ENCODE results near the gene PIAS4.

Gene PIAS4

DNA sequence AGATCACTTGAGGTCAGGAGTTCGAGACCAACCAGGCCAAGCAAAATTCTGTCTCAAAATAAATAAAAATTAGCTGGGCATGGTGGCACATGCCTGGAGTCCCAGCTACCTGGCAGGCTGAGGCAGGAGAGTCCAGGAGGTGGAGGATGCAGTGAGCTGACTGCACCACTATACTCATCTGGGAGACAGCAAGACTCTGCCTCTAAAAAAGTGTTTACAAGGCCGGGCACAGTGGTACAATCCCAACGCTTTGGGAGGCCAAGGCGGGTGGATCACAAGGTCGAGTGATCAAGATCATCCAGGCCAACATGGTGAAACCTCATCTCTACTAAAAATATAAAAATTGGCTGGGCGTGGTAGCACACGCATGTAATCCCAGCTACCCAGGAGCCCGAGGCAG lies 32.4 kb upstream of the PIAS4 start:
- Histone ChIP-seq H3K27me3 (ENCODE audit: insufficient read depth, insufficient read length) (no peaks in the 10 kb centered on the region), H3K4me1 (ENCODE audit: insufficient read depth, insufficient read length) (peaks cover 18% of the 10 kb centered on the region), H3K36me3 (ENCODE audit: insufficient read depth, insufficient read length, low read length) (peaks cover 53% of the 10 kb centered on the region), H3K9me3 (ENCODE audit: insufficient read depth, low read length) (no peaks in the 10 kb centered on the region), H3K4me3 (ENCODE audit: insufficient read length, low read depth) (no peak overlapping the region), H3K9ac (ENCODE audit: insufficient read length, low read depth) (no peak overlapping the region)
- no peak for DNase-seq (ENCODE audit: low read depth, low spot score)
- no peak for TF ChIP-seq YY1 (IDR thresholded peaks at IDR 0.05; ENCODE audit: insufficient read depth, insufficient read length)
- TF ChIP-seq SUZ12 (IDR thresholded peaks at IDR 0.05; ENCODE audit: extremely low read depth, insufficient read depth, insufficient read length) = no peak
- no peak for TF ChIP-seq ZNF274 (IDR thresholded peaks at IDR 0.05; ENCODE audit: low read depth, low read length)

DNA sequence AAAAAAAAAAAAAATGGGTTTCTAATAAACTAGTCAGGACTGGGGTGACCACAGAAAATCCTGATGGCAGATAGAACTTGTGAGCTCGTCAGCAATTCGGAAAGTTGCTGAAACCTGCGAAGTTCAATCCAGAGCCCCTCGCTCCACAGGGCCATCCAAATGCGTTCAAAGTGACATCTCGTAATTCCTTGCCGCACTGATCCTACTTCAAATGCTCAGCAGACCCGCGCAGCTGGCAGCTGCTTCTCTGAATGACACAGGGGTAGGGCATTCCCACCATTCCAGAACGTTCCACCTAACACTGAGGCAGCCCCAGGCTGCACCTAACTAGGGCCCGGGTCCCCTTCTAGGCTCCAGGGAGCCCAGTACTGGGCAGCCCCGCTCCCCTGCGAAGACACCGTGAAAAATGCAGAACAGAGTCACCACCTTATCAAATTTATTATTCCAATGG lies 31.9 kb upstream of the PIAS4 start:
- no peaks in the 10 kb centered on the region for H3K9me3 ChIP-seq (ENCODE audit: insufficient read depth, low read length)
- TF ChIP-seq ZNF274 (IDR thresholded peaks at IDR 0.05; ENCODE audit: low read depth, low read length) = no peak
- TF ChIP-seq YY1 (IDR thresholded peaks at IDR 0.05; ENCODE audit: insufficient read depth, insufficient read length) = no peak
- TF ChIP-seq SUZ12 (IDR thresholded peaks at IDR 0.05; ENCODE audit: extremely low read depth, insufficient read depth, insufficient read length) = no peak
- H3K27me3 ChIP-seq (ENCODE audit: insufficient read depth, insufficient read length) = no peaks in the 10 kb centered on the region
- no peak overlapping the region for H3K9ac ChIP-seq (ENCODE audit: insufficient read length, low read depth)
- peaks cover 21% of the 10 kb centered on the region for H3K4me1 ChIP-seq (ENCODE audit: insufficient read depth, insufficient read length)
- no peak for DNase-seq (ENCODE audit: low read depth, low spot score)
- no peak overlapping the region for H3K4me3 ChIP-seq (ENCODE audit: insufficient read length, low read depth)
- peaks cover 59% of the 10 kb centered on the region for H3K36me3 ChIP-seq (ENCODE audit: insufficient read depth, insufficient read length, low read length)

DNA sequence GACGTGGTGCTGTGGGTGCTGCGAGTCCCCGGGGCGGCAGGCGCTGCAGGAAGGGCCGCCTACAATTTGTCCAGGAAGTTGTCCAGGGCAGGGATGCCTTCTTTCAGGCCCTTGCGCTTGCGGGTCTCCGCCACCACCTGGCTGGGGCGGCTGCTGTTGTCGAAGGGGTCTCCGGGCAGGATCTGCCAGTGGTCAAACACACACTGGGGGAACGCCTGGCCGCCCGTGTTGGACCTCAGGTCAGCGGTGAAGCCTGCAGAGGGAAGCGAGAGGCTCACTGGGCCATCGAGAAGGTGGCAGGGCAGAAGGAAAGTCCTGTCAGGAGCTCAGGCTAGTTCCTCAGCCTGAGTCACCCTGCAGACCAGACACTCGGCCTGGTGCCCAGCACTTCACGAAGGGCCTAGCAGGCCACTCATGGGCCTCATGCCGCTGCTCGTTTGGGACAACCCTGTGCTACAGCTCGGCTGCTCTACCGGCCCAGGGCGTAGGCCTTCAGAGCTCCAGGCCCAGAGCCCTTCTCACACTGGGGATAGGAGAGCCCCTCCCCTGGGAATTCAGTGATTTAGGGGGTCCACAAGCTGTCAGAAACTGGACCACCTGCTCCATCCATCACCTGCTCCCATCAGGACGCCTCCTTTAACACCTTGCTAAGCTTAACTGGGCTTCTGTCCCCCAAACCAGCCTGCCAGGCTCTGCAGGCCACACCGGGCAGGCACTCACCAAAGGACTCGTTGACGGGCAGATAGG lies 30.9 kb upstream of the PIAS4 start:
- peaks cover 69% of the 10 kb centered on the region for H3K36me3 ChIP-seq (ENCODE audit: insufficient read depth, insufficient read length, low read length)
- H3K4me3 ChIP-seq (ENCODE audit: insufficient read length, low read depth) = no peak overlapping the region
- DNase-seq (ENCODE audit: low read depth, low spot score) = no peak
- TF ChIP-seq SUZ12 (IDR thresholded peaks at IDR 0.05; ENCODE audit: extremely low read depth, insufficient read depth, insufficient read length) (no peak), YY1 (IDR thresholded peaks at IDR 0.05; ENCODE audit: insufficient read depth, insufficient read length) (no peak), ZNF274 (IDR thresholded peaks at IDR 0.05; ENCODE audit: low read depth, low read length) (no peak)
- H3K9ac ChIP-seq (ENCODE audit: insufficient read length, low read depth) = peak overlapping the region; percentile 44
- no peaks in the 10 kb centered on the region for H3K9me3 ChIP-seq (ENCODE audit: insufficient read depth, low read length)
- no peaks in the 10 kb centered on the region for H3K27me3 ChIP-seq (ENCODE audit: insufficient read depth, insufficient read length)
- peaks cover 26% of the 10 kb centered on the region for H3K4me1 ChIP-seq (ENCODE audit: insufficient read depth, insufficient read length)

DNA sequence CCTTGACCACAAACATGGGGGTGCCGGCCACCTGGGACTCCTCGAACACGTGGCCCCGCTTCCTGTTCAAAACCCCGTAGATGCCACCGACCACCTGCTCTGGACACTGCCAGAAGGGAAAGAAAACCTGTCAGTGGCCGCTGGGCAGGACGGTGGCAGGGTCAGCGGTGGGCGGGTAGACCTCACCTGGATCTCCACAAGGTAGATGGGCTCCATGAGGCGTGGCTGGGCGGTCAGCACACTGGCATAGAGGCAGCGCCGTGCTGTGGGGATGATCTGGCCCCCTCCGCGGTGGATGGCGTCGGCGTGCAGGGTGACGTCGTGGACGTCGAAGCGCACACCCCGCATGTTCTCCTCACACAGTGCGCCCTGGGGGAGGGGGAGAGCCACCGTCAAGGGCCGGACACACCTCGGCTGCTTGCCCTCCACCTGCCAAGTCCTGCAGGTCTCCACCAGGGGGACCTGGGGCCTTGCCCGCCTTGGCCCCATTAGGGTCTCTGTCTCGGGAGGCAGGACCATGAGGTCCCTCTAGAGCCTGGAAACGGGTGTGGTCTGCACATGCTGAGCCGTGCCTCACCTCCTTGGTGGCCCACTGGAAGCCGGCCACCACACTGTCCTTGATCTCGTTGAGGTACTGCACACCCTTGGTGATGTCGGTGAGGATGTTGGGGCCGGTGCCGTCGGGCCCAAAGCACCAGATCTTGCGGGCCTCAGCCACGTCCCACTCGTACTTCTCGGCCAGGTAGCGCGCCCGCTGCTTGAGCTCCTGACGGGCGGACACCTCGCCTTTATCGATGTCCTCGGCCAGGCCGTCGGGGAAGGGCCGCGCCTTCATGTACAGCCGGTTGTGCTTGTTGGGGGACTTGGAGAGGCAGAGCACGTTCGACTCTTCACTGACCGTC lies 30.0 kb upstream of the PIAS4 start:
- TF ChIP-seq ZNF274 (IDR thresholded peaks at IDR 0.05; ENCODE audit: low read depth, low read length) = no peak
- no peak for TF ChIP-seq SUZ12 (IDR thresholded peaks at IDR 0.05; ENCODE audit: extremely low read depth, insufficient read depth, insufficient read length)
- TF ChIP-seq YY1 (IDR thresholded peaks at IDR 0.05; ENCODE audit: insufficient read depth, insufficient read length) = no peak
- DNase-seq (ENCODE audit: low read depth, low spot score) = no peak
- Histone ChIP-seq H3K27me3 (ENCODE audit: insufficient read depth, insufficient read length) (no peaks in the 10 kb centered on the region), H3K4me1 (ENCODE audit: insufficient read depth, insufficient read length) (peaks cover 32% of the 10 kb centered on the region), H3K36me3 (ENCODE audit: insufficient read depth, insufficient read length, low read length) (peaks cover 77% of the 10 kb centered on the region), H3K9ac (ENCODE audit: insufficient read length, low read depth) (peak overlapping the region; percentile 44), H3K9me3 (ENCODE audit: insufficient read depth, low read length) (no peaks in the 10 kb centered on the region), H3K4me3 (ENCODE audit: insufficient read length, low read depth) (no peak overlapping the region)

DNA sequence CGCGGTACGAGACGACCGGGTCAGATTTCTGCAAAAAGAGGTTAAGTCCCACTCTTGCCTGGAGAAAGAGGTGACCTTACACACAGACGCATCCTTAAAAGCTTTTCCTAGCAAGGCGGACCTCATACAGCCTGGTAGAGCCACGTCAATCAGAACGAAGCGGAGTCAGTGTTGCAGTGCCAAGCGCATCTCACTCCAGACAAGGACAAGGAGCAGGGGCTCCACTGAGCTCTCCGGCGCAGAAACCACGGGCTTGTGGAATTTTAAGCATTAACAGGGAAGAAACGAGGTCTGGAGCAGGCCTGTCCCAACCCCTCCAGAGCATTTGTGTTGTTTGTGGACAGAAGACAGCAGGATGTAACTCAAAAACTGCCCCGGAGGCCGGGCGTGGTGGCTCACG lies 29.4 kb upstream of the PIAS4 start:
- Histone ChIP-seq H3K27me3 (ENCODE audit: insufficient read depth, insufficient read length) (no peaks in the 10 kb centered on the region), H3K9ac (ENCODE audit: insufficient read length, low read depth) (no peak overlapping the region), H3K4me3 (ENCODE audit: insufficient read length, low read depth) (no peak overlapping the region), H3K4me1 (ENCODE audit: insufficient read depth, insufficient read length) (peaks cover 38% of the 10 kb centered on the region), H3K9me3 (ENCODE audit: insufficient read depth, low read length) (no peaks in the 10 kb centered on the region), H3K36me3 (ENCODE audit: insufficient read depth, insufficient read length, low read length) (peaks cover 81% of the 10 kb centered on the region)
- no peak for DNase-seq (ENCODE audit: low read depth, low spot score)
- TF ChIP-seq YY1 (IDR thresholded peaks at IDR 0.05; ENCODE audit: insufficient read depth, insufficient read length) = no peak
- no peak for TF ChIP-seq ZNF274 (IDR thresholded peaks at IDR 0.05; ENCODE audit: low read depth, low read length)
- no peak for TF ChIP-seq SUZ12 (IDR thresholded peaks at IDR 0.05; ENCODE audit: extremely low read depth, insufficient read depth, insufficient read length)

DNA sequence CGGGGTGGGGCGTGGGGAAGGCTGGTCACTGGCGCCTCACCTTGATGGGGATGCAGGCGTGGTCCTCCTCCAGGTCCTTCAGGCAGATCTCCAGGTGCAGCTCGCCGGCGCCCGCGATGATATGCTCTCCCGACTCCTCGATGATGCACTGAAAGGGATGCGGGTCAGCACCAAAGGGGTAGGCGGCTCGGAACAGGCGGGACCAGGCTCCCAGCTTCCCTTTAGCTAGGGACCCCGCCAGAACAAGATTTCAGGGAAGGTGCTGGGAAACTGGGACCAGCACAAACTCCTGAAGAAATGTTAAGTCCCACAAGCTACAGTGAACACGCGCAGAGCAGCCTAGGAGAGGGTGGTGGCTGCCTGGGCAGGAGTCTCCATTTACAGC lies 28.3 kb upstream of the PIAS4 start:
- H3K9ac ChIP-seq (ENCODE audit: insufficient read length, low read depth) = no peak overlapping the region
- H3K36me3 ChIP-seq (ENCODE audit: insufficient read depth, insufficient read length, low read length) = peaks cover 92% of the 10 kb centered on the region
- H3K4me3 ChIP-seq (ENCODE audit: insufficient read length, low read depth) = no peak overlapping the region
- peaks cover 47% of the 10 kb centered on the region for H3K4me1 ChIP-seq (ENCODE audit: insufficient read depth, insufficient read length)
- no peak for TF ChIP-seq ZNF274 (IDR thresholded peaks at IDR 0.05; ENCODE audit: low read depth, low read length)
- no peak for TF ChIP-seq YY1 (IDR thresholded peaks at IDR 0.05; ENCODE audit: insufficient read depth, insufficient read length)
- no peak for TF ChIP-seq SUZ12 (IDR thresholded peaks at IDR 0.05; ENCODE audit: extremely low read depth, insufficient read depth, insufficient read length)
- no peaks in the 10 kb centered on the region for H3K27me3 ChIP-seq (ENCODE audit: insufficient read depth, insufficient read length)
- no peaks in the 10 kb centered on the region for H3K9me3 ChIP-seq (ENCODE audit: insufficient read depth, low read length)
- DNase-seq (ENCODE audit: low read depth, low spot score) = no peak

Measured in NT2/D1 (cell line).